NCI-H2081 treated with DMSO at 0.1 percent for 48 hours (cell line): Measurements from ENCODE around the gene AOAH.
"Not testable (repeated sequence)": the region's sequence is repeated elsewhere in the genome, so short reads cannot be mapped to it uniquely, and the experiment has no call there.

Source experiments
- DNase-seq: peaks from one replicate; lab custom pipeline; 2025; lab: John Stamatoyannopoulos, UW

Gene AOAH

DNA sequence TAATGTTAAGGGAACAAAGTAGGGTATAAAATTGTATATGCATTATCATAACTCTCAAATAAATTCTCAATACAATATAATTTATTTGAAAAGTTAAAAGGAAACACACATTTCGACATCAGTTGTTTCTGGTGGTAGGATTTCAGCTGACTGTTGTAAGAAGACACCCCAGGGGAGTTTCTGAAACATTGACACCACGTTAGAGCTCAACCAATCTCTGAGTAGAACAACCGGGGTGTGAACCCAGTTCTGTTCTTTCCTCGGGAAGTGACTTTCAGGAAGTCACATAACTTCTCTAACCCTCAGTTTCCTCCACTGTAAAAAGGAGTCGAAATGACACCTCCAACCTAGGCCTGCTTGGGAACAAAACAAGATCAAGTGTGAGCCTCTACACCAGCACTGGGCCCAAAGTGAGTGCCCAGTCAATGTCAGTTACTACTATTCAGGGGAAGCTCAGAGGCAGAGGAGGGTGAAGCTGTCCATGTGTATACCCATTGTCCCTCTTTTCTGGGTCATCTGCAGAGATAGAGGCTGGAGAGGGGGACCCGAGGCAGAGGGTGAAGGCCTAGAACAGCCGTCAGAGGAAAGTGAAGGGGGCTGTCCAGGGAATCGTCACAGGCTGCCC, 67.1 kb downstream of the AOAH start:
- DNase-seq = no peak

DNA sequence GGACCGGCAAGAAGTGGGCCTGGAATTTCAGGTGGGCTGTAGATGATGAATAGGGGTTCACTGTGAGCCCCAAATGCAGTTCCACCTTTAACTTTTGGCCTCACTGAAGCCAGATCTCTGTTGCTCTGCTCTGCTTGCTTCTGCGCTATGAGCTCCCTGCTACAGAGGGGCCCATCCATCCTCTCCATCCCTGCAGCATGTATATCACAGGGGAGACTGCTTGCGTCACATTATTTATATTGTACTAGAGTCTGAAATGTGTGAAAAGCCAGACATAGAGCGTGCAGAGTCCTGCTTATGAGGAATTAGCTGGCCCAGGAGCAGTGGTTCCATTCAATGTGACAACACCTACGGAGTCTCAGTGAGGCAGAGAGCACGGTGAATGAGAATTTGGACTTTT, 69.9 kb downstream of the AOAH start:
- no peak for DNase-seq

DNA sequence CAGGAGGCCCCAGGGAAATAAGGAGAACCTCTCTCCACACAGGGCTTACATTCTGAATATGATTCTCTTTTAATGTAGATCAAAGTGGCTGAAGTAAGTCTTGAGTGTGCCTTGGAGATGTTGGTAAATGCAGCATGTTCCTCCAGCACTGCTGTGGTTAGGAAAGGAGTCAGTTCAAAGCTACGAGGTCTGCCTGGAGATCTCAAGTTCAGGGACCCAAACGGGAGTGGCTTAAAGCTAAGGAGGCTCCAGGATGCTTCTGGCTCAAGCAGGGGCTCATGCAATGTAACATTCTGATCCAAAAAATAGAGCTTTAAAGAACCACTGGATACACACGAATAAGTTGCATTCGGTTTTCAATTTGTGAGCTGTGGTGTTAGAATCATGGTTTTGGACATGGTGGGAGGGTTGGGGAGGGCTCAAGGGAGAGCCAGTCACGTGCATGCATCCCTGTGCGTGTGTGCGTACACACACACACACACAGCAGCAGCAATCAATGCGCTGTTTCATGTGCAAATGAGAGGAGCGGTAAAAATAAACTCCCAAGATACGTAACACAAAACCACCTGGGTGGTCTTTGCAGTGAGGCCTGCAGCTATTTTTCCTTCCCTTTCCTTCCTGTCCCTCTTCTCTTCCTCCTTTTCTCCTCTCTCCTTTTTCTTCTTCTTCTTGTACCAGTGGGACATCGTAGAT, 70.5 kb downstream of the AOAH start:
- no peak for DNase-seq

DNA sequence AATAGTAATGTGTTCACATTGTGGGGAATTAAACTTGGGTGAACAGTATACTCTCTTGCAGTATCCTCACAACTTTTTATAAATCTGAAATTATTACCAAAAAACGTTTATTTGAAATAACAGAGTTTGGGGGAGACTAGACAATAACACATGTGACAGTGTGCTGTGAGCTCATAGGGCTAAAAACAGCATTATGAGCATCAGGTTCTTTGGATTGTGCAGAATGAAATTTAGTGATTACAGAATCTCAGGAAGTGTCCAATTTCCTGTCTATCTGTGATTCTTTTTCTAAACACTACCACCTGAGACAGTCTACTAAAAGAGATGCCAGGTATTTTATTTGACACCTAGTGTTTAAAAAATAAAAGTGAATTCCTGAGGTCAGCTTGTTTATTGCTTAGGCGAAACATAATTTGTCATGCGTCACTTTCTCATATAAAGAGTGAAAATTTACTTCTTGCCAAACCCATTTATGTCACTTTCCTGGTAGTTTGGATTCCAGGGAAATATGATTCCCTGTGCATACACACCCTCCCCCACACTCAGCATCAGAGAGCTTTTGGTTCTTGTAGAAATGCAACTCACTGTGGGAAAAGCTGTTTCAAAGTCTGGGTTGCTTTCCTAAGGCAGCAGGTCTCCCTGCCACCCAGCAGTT, 71.2 kb downstream of the AOAH start:
- no peak for DNase-seq

DNA sequence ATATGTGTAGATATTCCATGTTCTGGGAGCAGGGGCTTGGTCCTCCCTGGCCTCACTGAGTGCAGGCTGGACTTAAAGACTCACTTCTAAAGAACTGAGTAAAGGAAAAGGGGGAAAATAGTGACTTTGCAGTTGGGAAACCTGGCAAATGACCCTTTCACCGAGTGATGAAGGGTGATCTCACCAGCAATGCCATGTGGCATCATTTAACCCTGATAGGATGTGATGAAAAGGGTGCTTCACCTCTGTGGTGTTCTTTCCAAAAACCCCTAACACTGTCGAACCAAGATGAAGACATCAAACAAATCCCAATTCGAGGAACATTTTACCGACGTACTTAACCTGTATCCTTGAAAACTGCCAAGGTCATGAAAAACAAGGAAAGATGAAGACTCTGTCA, 71.9 kb downstream of the AOAH start:
- no peak for DNase-seq

DNA sequence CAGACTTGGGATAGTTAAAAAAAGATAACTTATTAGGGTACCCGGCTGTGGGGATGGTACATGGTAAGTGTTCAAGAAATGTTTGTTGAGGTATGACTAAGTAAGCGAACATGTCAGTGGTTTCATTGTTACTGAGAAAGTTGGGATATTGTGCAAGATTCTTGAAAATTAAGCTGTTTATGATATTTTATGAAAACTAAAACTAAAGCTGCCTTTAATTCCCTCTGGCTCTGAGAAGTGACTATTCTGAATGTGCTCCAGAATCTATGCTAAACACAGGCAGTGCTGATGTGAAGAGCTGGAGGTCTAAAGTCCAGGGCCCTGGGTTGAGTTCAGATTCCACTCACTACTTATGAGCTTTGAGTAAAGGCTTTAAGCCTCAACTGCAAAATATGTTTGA, 72.9 kb downstream of the AOAH start:
- DNase-seq = no peak

DNA sequence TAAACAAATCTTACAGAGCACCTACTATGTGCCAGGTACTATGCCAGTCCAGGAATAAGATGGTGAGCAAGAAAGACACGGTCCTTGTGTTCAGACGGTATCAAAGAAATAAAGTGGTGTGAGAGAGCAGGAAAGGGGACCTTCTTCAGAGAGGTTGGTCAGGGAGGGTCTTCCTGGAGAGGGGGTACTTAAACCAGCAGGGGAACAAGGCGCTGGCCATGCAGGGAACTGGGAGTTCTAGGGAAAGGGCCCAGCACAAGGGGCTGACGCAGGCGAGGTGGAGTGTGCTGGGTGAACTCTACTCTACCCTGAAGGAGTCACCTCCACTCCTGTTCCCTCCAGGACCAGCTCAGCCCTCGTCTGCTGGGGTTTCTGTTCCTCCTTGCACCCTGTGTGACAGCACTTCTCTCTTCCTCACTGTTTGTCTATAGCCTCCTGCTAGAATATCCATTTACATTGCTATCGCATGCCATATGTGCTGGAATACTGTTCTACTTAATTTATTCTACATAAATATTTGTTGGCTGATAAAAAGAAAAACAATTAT, 73.5 kb downstream of the AOAH start:
- no peak for DNase-seq

DNA sequence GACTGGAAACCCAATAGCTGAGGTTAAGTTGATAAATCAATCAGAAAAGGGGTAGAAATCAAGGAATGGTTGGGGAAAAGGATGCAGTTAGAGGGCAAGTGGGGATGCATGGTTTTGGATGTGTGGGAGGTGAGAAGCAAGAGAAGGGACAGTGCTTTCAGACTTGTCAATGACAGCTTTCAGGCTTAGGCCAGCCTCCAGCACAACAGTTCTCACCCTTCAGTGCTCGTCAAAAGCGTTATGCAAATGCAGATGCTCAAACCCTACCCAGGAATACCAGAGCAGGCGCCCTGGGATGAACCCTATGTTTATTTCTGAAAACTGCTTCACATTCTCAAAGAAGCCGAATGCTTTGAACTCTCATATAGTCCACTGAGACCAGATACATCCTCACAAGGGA, 74.0 kb downstream of the AOAH start:
- no peak for DNase-seq

DNA sequence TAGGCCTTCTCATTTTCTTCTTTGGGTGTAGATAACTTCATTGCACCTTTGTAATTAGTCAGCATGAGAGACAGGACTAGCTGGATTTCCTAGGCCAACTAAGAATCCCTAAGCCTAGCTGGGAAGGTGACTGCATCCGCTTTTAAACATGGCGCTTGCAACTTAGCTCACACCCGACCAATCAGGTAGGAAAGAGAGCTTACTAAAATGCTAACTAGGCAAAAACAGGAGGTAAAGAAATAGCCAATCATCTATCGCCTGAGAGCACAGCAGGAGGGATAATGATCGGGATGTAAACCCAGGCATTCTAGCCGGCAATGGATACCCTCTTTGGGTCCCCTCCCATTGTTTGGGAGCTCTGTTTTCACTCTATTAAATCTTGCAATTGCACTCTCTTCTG, 75.0 kb downstream of the AOAH start:
- DNase-seq = not testable (repeated sequence)

DNA sequence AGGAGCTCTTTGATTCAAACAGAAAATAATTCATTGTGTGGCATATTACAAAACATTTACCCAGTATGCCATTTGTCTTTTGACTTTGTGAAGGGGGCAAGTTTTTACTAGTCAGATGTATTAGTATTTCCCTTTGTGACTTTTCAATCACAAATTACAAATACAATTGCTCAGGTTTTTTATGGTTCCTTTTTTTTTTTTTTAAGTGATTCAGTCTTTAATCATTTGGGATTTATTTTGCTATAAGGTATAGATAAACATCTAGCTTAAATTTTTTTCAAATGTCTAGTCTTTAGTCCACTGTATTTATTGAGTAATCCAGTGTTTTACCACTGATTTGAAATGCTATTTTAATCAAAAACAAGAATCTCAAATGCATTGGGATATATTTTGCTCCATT, 75.9 kb downstream of the AOAH start:
- DNase-seq = no peak

DNA sequence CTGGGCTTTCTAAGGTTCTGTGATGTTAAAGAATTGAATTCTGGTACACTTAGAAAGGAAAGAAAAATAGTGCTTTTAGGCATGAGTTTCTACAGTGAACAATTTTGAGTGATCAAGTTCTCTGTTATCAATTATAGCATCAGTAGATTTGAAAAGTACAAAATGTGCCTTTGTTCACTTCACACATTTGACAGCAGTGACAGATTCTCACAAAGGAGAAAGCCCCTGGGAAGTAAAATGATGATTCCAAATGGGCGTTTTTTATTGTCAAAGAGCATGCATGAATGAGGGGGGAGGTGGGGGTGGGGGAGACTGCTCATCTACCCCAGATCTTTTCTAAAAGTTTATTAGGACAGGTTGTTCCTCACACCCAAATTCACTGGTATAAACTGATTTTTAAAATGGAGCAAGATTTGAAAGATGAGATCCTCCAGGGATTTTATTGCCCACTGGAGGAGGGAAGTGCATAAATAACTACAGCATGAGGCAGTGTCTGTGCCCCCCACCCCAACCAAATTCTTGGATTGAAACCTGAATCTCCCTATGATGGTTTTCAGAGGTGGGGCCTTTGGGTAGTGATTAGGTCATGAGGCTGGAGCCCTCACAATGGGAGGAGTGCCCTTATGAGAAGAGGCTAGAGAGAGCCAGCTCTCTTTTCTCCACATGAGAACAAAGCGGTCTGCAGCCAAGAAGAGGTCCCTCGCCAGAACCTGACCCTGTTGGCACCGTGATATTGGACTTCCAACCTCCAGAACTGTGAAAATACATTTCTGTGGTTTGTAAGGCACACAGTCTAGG, 79.5 kb downstream of the AOAH start:
- DNase-seq = no peak

DNA sequence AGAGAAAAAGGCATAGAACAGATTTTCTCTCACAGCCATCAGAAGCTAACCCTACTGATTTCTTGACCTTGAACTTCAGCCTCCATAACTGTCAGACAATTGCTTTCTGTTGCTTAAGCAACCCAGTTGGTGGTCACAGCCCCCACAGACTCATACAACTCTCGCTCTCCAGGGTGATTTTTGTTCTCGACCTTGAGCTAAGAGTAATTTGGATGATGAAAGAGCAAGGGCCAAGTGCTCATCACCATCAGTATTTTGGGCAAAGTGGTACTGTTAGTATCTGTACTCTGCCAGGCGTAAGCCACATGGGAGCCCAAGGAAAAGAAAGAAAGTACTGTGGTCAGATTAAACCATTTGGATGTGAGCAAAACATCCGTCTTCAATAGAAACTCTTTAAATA, 81.9 kb downstream of the AOAH start:
- DNase-seq = no peak

DNA sequence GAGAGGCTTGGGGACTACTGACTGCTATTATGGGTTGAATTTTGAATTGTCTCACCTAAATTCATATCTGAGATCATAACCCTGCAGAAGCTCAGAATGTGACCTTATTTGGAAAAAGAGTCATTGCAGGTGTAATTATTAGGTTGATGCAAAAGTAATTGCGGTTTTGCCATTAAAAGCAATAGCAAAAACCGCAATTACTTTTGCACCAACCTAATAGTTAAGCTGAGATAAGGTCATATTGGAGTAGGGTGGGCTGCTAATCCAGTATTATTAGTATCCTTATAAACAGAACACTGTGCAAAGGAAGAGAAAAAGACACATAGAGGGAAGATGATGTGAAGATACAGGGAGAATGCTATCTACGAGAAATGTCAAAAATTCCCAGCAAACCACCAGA, 82.3 kb downstream of the AOAH start:
- DNase-seq = no peak

DNA sequence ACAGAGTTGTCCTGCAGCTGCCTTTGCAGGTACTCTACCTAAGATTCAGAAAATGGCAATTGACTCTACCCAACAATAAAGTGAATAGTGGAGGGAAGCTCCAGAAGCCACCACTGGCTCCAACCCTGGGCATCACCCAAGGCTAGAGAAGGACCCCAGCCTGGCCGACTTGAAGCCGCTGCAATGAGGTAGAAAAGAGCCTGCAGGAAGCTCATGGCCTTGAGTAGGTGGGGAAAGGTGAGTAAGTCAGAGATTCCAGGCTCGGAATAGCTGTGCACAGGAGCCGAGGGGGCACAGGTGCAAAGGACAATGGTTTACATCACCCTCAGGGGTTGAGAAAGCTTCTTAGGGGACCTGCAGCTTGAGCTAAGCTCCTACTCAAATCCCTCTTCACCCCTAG, 83.6 kb downstream of the AOAH start:
- no peak for DNase-seq

DNA sequence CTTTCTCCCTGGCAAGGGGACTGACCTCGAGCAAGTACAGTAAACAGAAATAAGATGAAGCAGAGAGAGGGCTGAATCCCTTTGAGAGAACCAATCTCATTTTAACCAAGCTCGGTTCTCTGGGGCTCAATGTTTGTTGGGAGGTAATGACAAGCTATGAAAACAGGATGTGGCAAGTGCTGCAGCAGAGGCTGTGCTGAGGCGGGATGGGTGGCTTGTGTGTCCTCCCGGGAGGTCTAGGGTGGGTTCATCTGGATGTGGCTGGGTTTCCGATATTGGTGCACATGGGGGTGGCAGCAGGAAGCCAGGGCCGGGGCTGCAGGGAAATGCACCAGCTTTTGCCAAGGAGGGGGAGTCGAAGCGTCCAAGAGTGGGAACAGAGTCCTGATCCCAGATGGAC, 84.5 kb downstream of the AOAH start:
- DNase-seq = no peak

DNA sequence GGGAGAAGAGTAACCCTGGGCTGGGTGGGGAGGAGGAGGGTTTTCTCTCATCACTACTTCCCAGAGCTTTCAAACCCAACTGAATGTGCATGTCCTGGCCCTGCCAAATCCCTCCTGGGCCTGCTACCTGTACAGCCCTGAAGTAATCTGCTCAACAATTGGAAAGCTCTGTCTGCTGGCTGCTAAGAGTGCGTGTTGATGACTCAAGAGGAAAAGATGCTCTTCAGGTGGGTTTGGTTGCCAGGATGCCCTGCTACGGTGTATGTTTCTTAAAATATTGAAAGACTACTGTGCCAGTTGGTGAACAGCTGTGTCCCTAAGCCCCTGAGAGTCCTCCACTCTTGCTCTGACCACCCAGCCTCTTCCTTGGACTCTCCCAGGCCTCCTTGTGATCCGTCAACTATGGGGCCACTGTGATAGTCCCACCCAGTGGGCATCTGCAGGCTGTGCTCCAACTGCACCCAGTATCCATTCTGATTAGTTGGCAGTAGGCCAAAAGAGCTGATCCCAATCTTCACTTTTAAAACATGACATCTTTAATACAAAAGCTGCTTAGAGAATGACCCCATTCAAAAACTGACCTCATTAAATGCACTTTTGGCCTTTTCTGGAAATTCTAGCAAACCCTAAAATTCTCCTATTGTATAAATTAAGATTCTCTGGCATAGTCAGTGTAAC, 85.6 kb downstream of the AOAH start:
- no peak for DNase-seq

DNA sequence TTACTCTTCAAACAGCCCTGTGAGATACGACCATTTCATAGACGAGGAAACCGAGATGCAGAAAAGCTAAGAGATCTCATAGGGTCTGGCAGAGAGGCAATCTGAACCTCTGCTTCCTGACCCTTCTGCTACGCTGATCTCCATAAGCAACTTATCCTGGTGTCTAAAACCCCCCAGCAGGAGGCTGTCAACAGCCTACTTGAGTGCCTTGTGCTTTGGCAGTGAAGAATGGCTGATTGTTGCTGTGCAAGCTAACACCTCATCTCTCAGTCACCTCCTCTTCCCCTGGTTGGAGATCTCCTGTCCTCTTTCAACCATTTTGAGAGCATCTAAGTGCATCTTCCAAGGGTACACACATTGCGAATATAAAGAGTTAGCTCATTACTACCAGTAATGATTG, 86.2 kb downstream of the AOAH start:
- DNase-seq = no peak

DNA sequence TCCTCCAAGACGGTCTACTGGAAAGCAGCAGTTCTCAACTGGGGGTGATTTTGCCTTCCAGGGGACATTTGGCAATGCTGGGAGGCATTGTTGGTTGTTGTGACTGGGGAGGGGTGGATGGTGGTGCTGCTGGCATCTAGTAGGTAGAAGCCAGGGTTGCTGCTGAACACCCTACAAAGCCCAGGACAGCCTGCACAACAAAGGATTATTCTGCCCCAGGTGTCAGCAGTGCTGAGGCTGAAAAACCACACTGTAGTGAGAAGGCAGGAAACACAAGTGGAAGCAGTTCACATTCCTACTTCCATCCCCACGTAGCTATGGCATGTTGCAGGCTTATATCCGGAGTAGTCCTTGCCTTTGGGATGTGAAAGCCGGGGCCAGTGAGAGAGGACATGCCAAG, 86.9 kb downstream of the AOAH start:
- no peak for DNase-seq

DNA sequence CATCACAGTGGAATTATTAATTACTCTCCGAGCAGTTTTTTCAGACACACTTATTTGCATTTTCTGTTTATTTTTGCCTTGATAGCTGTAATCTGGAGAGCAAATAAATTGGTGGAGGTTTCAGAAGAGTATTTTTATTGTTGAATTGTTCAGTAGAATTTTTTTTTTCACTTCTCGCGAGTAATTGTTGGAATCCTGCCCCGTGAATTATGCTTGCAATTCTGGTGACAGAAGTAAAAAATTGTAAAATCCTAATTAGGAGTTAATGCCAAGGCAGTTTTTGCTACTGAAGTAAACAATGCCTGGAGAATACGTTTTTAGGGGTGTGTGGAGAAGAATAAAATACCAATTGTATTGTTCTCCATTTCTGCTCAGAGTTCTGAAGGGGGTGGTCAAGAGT, 88.2 kb downstream of the AOAH start:
- no peak for DNase-seq

DNA sequence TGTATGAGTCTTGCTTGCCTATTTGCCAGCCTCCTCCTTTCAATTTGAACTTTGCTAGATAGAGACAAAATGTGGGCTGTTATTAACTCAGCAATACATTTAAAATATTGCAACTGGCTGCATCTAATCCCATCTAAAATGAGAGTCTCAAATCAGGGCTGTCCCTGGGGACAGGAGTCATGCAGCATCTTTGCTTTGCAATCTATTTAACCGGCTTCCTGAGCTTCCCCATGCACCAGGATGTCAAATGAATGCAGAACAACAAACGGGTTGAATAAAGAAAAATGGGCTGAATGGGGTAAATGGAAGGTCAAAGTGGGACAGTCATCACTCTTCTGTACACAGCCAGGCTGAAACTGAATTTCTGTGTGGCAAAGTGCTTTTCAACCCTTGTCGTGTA, 89.2 kb downstream of the AOAH start:
- DNase-seq = no peak

DNA sequence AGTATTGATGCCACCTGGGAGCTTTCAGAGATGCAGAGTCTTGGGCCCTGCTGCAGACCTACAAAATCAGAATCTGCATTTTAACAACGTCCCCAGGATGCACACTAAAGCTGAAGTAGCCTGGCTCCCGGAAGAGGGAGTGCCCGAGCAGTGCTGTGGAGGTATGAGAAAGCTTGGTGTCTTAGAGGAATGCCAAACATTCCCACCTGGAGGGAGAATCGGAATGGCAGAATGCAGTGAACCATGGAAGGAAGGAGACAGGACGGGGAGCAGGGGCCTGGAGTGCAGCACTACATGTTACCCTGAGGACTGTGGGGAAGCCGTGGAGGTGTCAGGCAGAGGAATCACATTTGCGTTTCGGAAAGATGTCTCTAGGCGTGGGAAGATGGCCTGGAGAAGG, 90.9 kb downstream of the AOAH start:
- no peak for DNase-seq

DNA sequence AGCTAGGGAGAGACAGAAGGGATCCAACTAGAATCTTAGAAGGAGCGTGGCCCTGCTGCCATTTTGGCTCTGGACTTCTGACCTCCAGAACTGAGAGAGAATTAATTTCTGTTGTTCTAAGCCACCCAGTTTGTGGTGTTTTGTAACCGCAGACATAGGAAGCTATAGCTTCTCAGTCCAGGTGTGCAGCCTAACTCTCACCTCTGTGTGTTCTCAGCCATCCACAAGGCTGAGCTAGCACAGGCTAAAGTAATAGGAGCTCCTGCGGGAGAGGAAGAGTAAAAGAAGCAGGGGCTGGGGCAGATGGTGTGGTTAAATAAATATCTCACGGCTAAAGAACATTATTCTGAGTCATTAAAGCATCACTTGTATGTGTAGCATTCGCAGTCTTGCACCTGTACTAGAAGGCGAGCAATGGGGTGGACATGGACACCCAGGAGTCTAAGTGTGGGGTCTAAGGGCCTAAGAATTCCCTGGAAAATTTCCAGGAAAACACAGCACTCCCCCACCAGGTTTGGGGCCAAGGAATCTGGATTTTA, 94.1 kb downstream of the AOAH start:
- no peak for DNase-seq
